ENCODE data around the gene PPP1R26.

- no peak for TF ChIP-seq ZBTB33 (IDR thresholded peaks at IDR 0.05; ENCODE audit: extremely low read depth, insufficient replicate concordance, low read length)
- no peak for TF ChIP-seq EZH2 (IDR thresholded peaks at IDR 0.05)
- TF ChIP-seq CTCF (IDR thresholded peaks at IDR 0.05 in 2 of 3, conservative IDR thresholded peaks at IDR 0.05 in 1 of 3; ENCODE audit: borderline replicate concordance in 1 of 3, insufficient read depth in 1 of 3, low read depth in 2 of 3, low read length in 2 of 3), result no peak
- TF ChIP-seq JUND (IDR thresholded peaks at IDR 0.05), result no peak
- TF ChIP-seq EZH2phosphoT487 (IDR thresholded peaks at IDR 0.05; ENCODE audit: borderline replicate concordance), result no peak
- no peak for TF ChIP-seq POLR2AphosphoS5 (IDR thresholded peaks at IDR 0.05; ENCODE audit: low read depth, low read length)
- no peak for TF ChIP-seq SP1 (IDR thresholded peaks at IDR 0.05; ENCODE audit: low read depth)
These were observed 32.6 kb downstream of the PPP1R26 start for GRCh38 chr9:135512241-135512603.

Data from HCT116 (cell line).